HG03097 (cell line): ENCODE data around the gene C19orf73.

Source experiments
- ATAC-seq: cut with Tn5 transposase; IDR thresholded peaks from one replicate; pipeline ENCODE4 v1.9.1; 2021; ENCODE audit not compliant: unreplicated experiment, low FRiP score

The C19orf73 gene

GRCh38 chr19:49071860-49072547 is 46.9 kb downstream of the C19orf73 start:
- no peak for ATAC-seq

DNA sequence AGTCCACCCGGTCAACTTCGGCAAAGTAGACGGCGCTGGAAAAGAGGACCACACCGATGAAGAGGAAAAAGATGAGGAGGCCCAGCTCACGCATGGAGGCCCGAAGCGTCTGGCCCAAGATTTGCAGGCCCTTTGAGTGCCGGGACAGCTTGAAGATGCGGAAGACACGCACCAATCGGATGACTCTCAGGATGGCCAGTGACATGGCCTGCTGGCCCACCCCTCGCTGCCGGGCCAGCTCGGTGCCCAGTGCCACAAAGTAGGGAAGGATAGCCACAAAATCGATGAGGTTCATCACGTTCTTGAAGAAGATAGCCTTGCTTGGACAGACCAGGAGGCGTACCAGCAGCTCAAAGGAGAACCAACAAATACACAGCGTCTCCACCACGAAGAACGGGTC is 48.5 kb downstream of the C19orf73 start:
- no peak for ATAC-seq

DNA sequence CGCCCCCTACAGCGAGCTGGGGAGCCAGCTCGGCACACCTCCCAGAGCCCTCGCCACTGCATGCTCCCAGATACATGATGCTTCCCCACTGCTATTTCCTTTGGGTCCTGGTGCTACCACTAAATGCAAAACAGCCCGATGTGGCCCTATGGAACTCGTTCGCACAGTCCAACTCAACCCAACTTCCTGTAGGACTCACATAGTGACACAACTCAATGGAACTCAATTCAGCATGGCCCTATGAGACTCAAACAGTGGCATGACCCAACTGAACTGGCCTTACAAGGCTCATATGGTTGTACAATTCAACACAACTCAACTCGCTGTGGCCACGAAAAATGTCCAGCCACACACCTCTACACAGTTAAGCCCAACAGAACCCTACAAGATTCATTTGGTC is 49.9 kb downstream of the C19orf73 start:
- no peak for ATAC-seq
